ENCODE data around the gene MRPL18. TPM values are rescaled to one million over a fixed set of nuclear protein-coding genes. Genes with fewer than 3 reads are reported as not detected.
A peak's percentile ranks its signal among the peaks of the same experiment; 100 is the strongest.

Gene MRPL18
- total and polyA plus RNA-seq, 4 donors: 42.9 to 120 (median 61.3) TPM

GRCh38 chr6:159828074-159828473 lies 37.8 kb downstream of the MRPL18 start:
- Histone ChIP-seq H3K9me3 (ENCODE audit: control insufficient read depth in 4 of 4, insufficient read depth in 3 of 4, low read length in 3 of 4) (no peaks in the 10 kb centered on the region), H3K27me3 (ENCODE audit: control insufficient read depth in 3 of 3, insufficient read depth in 3 of 3, low read length in 2 of 3) (no peaks in the 10 kb centered on the region), H3K4me1 (ENCODE audit: control insufficient read depth in 5 of 5, insufficient read depth in 5 of 5, low read length in 5 of 5) (peaks cover 0 to 1% (median 0%) of the 10 kb centered on the region in 5 donors), H3K27ac (ENCODE audit: low read depth in 1 of 2, low read length in 1 of 2) (no peak overlapping the region), H3K36me3 (ENCODE audit: control insufficient read depth in 4 of 4, insufficient read depth in 4 of 4, low read length in 4 of 4) (no peaks in the 10 kb centered on the region), H3K9ac (ENCODE audit: insufficient read depth in 1 of 2, low read length in 2 of 2) (no peak overlapping the region), H3K4me3 (no peak overlapping the region)
- ATAC-seq (ENCODE audit: insufficient read depth, low FRiP score) (no peak), DNase-seq (peak in 2 of 3 donors; percentile 16 to 20)
- 55 to 70% methylated on average over 7 of the region's 7 CpGs for WGBS, 2 donors
- no peak for TF ChIP-seq CTCF (IDR thresholded peaks at IDR 0.05; ENCODE audit: control extremely low read depth, extremely low read depth)

DNA sequence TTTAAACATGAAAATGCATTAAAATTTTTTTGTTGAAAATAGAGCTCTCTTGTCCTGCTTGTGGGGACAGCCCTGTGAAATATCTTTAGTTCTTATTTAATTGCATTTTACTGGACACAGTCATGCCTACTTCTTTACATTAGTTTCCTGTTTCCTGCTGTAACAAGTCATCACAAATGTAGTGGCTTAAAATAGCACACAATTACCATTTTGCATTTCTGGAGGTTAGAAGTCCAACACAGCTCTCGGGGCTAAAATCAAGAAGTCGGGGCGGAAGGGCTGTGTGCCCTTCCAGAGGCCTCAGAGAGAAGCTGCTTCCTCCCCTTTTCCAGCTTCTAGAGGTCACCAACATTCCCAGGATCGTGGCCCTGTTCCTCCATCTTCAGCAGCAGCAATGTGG lies 39.3 kb downstream of the MRPL18 start:
- Histone ChIP-seq H3K9me3 (ENCODE audit: control insufficient read depth in 4 of 4, insufficient read depth in 3 of 4, low read length in 3 of 4) (no peaks in the 10 kb centered on the region), H3K36me3 (ENCODE audit: control insufficient read depth in 4 of 4, insufficient read depth in 4 of 4, low read length in 4 of 4) (no peaks in the 10 kb centered on the region), H3K27ac (ENCODE audit: low read depth in 1 of 2, low read length in 1 of 2) (no peak overlapping the region), H3K4me1 (ENCODE audit: control insufficient read depth in 5 of 5, insufficient read depth in 5 of 5, low read length in 5 of 5) (peaks cover 0 to 1% (median 0%) of the 10 kb centered on the region in 5 donors), H3K27me3 (ENCODE audit: control insufficient read depth in 3 of 3, insufficient read depth in 3 of 3, low read length in 2 of 3) (no peaks in the 10 kb centered on the region), H3K4me3 (no peak overlapping the region), H3K9ac (ENCODE audit: insufficient read depth in 1 of 2, low read length in 2 of 2) (no peak overlapping the region)
- ATAC-seq (ENCODE audit: insufficient read depth, low FRiP score) (no peak), DNase-seq (peak in 1 of 3 donors; percentile 22)
- TF ChIP-seq CTCF (IDR thresholded peaks at IDR 0.05; ENCODE audit: control extremely low read depth, extremely low read depth): no peak
- WGBS, 2 donors: 15 to 46% methylated on average over 4 of the region's 4 CpGs

DNA sequence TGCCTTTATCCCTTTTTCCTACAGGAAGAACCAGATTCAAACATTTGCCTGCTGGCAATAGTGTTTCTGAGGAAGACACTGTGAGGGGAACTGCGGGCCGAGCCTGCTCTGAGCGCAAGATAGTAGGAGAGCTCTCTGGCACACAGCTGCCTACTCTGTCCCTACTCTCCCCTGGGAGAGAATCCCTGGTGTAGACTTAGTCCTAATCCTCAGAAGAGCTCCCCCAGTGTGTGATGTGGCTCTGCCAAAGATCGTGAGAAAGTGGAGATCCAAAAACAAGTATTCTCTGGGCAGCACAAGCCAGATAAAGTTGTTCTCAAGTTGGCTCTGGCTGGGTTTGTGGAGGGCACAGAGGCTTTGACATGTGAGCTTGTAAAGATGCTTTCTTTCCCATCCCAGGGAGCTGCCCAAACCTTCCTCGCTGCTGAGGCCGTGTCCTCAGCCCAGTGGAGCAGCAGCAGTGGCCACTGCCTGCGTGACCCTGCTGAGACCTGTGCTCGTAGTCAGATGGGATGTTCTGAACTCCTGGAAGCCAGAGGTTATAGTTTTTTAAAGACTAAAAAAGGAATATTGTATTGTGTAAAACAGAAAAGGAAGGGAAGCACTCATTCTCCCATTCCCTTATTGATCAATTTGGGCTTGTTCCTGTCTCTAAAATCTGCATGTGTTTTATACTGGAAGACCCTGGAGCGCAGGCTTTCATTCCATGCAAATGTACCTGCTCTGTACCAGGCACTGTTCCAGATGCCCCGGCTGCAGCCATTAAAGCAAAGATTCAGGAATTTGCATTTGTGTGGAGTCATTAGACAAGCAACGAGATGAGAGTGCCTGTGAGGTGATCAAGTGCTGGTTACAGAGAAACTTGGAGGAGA lies 40.5 kb downstream of the MRPL18 start:
- DNase-seq: no peak
- Histone ChIP-seq H3K27me3 (ENCODE audit: control insufficient read depth in 3 of 3, insufficient read depth in 3 of 3, low read length in 2 of 3) (no peaks in the 10 kb centered on the region), H3K4me1 (ENCODE audit: control insufficient read depth in 5 of 5, insufficient read depth in 5 of 5, low read length in 5 of 5) (peaks cover 0 to 1% (median 0%) of the 10 kb centered on the region in 5 donors), H3K4me3 (no peak overlapping the region), H3K36me3 (ENCODE audit: control insufficient read depth in 4 of 4, insufficient read depth in 4 of 4, low read length in 4 of 4) (no peaks in the 10 kb centered on the region), H3K27ac (ENCODE audit: low read depth in 1 of 2, low read length in 1 of 2) (no peak overlapping the region), H3K9ac (ENCODE audit: insufficient read depth in 1 of 2, low read length in 2 of 2) (no peak overlapping the region), H3K9me3 (ENCODE audit: control insufficient read depth in 4 of 4, insufficient read depth in 3 of 4, low read length in 3 of 4) (no peaks in the 10 kb centered on the region)
- 70 to 82% methylated on average over 11 of the region's 11 CpGs for WGBS, 2 donors
- ATAC-seq (ENCODE audit: insufficient read depth, low FRiP score): no peak
- no peak for TF ChIP-seq CTCF (IDR thresholded peaks at IDR 0.05; ENCODE audit: control extremely low read depth, extremely low read depth)

All from lung (tissue), 12 donors.